Coronary artery (tissue), 2 donors: ENCODE data around the gene SLC5A9.

ENCODE experiments used
- DNase-seq: peaks from one replicate; pipeline ENCODE4 v3.0.0-alpha.2; 2017; ENCODE audit warnings: low spot score
- H3K27ac ChIP-seq, 2 donors: fragments of 200-600 bp; sonication (generic); one replicate each; pipeline ENCODE4 v1.5.1; 2016 to 2019
- H3K4me3 ChIP-seq: fragments of 200-600 bp; sonication (generic); 2 replicates; pipeline ENCODE4 v1.5.1; 2016; ENCODE audit warnings: mild to moderate bottlenecking, moderate library complexity
- TF ChIP-seq, protein P1 (sequence below): fragments of 200-600 bp; sonication (generic); IDR thresholded peaks from one replicate; pipeline ENCODE4 v1.5.1; 2019; ENCODE audit warnings: antibody characterized with exemption

Gene SLC5A9

DNA sequence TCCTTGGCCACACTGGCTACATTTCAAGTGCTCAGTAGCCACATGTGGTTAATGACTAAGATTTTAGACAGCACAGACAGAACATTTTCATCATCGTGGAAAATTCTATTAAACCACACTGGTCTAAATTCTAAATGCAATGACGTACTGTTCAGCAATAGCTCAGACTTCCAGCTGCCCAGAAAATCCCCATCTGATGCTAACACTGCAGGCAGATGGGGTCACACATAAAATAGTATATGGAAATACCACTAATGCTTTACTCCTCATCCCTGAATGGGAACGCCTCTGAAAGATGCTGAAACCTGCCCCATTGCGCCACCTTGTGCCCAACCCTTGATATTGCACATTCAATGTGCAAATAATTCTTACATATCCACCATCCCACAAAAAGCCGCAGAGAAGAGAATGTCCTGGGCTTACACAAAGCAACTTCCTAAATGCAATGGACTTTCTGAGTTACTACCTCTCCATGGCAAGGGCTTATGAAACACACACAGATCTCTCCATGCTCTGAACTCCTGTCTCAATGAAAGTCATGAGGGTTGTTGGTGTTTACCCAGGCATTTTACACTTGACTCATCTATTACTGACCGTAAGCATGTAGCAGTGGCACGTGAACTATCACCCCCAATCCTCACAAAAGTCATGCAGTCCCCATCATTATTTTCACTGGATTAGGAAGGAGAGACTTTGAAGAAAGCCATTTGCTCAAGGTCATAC, 20.3 kb upstream of the SLC5A9 start:
- TF ChIP-seq, protein P1, sequence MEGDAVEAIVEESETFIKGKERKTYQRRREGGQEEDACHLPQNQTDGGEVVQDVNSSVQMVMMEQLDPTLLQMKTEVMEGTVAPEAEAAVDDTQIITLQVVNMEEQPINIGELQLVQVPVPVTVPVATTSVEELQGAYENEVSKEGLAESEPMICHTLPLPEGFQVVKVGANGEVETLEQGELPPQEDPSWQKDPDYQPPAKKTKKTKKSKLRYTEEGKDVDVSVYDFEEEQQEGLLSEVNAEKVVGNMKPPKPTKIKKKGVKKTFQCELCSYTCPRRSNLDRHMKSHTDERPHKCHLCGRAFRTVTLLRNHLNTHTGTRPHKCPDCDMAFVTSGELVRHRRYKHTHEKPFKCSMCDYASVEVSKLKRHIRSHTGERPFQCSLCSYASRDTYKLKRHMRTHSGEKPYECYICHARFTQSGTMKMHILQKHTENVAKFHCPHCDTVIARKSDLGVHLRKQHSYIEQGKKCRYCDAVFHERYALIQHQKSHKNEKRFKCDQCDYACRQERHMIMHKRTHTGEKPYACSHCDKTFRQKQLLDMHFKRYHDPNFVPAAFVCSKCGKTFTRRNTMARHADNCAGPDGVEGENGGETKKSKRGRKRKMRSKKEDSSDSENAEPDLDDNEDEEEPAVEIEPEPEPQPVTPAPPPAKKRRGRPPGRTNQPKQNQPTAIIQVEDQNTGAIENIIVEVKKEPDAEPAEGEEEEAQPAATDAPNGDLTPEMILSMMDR = peak; percentile 66
- Histone ChIP-seq H3K27ac (peak overlapping the region in 1 of 2 donors; percentile 48), H3K4me3 (no peak overlapping the region)
- peak; percentile 83 for DNase-seq

DNA sequence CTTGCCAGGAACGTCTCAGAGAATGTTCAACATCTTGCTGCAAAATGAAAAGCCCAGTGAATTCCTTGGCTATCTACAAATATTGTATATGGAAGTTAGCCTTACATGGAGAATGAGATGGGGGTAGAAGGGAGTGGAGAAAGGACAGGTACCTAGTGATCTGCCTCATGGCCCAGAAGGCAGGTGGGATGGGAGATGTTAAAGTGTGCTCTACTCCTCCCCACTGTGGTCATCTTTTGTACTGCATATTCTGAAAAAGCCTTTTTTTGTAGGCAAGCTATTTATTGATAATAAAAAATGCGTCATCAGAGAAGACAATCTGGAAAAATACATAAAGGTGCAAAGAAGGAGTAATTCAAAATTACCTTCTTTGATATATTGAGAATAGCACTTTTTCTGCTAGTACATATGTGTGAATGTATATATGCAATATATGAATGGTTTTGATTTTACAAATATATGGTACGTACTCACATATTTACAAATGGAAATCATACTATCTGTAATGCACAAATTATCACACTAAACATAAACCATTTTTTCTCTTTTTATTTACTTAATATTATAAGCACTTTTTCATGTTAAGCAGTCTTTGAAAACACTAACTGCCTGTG, 19.1 kb upstream of the SLC5A9 start:
- no peak for DNase-seq
- H3K27ac ChIP-seq = no peak overlapping the region
- H3K4me3 ChIP-seq = no peak overlapping the region
- TF ChIP-seq, protein P1 = peak; percentile 23

DNA sequence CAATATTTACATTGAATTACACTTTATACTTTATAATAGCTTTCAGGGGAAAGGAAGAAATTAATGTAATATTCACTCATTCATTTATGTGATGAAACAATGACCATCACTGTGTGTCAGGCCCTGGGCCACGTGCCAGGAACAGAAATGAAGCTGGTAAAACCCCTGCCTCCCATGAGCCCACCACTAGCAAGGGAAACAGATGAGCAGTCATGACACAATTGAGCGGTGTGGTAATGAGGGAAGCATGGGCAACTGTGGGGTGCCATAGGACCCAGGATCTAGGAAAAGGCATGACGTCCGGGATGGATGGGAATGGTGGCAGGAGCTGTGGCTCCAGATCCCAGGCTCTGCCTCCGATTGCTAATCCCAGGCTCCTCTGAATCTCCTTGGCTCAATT, 17.0 kb upstream of the SLC5A9 start:
- no peak overlapping the region for H3K4me3 ChIP-seq
- DNase-seq = no peak
- H3K27ac ChIP-seq = no peak overlapping the region
- TF ChIP-seq, protein P1 = no peak

DNA sequence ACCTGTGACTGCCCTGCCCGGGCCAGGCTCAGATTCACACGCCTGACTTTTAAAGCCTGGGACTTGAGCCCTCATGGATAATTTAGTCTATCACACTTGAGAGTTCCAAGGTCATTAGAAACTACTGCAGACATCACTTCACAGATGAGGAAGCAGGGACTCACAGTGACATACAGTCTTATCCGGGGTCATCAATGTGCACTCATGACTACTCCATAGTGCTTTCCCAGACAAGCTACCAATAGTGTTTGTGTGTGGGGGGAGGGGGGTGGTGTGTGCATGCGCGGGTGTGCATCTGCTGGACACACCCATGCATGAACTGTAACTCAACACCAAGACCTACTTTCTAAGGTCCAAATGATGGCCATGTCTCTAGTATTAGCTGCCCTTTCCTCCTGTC, 16.1 kb upstream of the SLC5A9 start:
- Histone ChIP-seq H3K27ac (no peak overlapping the region), H3K4me3 (no peak overlapping the region)
- no peak for DNase-seq
- TF ChIP-seq, protein P1 = no peak

DNA sequence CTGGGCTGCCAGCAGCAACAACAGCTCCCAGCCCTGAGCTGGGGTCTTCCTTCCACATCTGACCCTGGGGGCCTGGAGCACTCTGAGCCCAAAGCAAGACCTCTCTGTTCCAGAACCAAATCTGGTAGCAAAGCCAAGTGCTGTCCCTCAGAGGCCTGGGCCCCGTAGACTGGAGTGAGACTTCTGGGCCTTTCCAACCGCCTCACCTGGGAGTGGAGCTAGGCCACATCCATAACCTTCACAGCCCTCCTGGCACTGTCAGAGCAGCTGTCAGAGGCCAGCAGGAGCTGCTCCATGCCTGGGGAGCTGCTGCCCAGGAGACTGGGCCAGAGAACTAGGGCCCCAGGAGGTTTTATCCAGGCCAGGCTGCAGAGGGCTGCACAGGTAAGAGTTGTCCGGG, 15.4 kb upstream of the SLC5A9 start:
- TF ChIP-seq, protein P1 = no peak
- Histone ChIP-seq H3K27ac (no peak overlapping the region), H3K4me3 (no peak overlapping the region)
- DNase-seq = no peak

DNA sequence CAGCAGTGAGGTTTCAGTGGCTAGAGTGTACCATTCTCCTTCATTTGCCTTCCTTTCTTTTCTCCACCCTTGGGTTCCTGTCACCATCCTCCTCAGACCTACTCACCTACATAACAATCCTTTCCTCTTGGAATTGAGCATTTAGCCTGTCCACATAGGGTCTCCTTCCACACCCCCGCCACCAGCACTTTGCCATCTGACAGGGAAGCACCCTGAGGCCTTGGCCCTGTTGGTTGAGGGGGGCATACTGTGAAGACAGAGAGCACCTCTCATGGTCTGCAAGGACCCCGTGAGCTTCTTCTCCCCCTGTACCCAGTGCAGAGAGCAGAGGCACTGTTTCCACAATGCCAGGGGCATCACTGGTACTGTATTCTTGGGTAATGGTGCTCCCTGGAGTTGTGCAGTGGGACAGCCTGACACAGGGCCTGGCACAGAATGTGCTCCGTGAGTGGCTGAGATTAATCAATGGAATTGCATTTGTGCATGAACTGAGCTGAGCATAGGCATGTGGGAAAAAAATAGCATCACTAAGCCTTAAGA, 14.9 kb upstream of the SLC5A9 start:
- Histone ChIP-seq H3K27ac (no peak overlapping the region), H3K4me3 (no peak overlapping the region)
- no peak for DNase-seq
- TF ChIP-seq, protein P1 = no peak

DNA sequence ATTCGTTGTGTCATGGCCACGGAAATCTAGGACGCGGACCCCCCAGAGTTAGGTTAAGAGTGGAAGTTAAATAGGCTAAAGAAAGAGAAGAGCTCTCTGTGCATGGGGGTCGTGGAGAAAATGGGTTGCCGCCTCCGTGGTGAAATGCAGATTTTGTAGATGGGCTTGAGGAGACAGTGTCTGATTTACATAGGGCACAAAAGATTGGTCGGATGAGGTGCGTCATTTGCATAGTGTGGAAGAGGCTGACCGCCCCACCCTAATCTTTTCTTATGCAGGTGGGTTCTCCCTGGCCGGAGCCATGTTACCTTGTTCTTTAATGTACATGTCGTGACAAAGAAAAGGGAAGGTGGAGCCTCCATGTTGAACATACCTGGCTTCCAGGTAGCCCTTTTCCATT, 14.3 kb upstream of the SLC5A9 start:
- Histone ChIP-seq H3K4me3 (no peak overlapping the region), H3K27ac (no peak overlapping the region)
- no peak for DNase-seq
- TF ChIP-seq, protein P1 = no peak
